HG03521 (cell line): Measurements from ENCODE around the gene ARL4A.
"Not testable (repeated sequence)": the region's sequence is repeated elsewhere in the genome, so short reads cannot be mapped to it uniquely, and the experiment has no call there.

Source experiments
- ATAC-seq: cut with Tn5 transposase; IDR thresholded peaks from one replicate; pipeline ENCODE4 v1.9.1; 2021; ENCODE audit warnings: mild to moderate bottlenecking, moderate library complexity; ENCODE audit not compliant: unreplicated experiment

The ARL4A gene

DNA sequence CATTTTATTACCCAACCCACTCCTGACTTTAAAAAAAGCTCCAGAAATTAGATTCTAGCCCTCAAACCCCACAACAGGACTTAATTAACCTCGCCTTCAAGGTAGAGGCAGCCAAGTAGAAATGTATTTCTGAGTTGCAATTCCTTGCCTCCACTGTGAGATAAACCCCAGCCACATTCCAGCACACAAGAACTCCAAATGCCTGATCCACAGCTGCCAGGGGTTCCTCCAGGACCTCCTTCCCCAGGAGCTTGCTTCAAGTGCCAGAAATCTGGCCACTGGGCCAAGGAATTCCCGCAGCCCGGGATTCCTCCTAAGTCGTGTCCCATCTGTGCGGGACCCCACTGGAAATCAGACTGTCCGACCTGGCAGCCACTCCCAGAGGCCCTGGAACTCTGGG is 25.9 kb upstream of the ARL4A start:
- no peak for ATAC-seq

DNA sequence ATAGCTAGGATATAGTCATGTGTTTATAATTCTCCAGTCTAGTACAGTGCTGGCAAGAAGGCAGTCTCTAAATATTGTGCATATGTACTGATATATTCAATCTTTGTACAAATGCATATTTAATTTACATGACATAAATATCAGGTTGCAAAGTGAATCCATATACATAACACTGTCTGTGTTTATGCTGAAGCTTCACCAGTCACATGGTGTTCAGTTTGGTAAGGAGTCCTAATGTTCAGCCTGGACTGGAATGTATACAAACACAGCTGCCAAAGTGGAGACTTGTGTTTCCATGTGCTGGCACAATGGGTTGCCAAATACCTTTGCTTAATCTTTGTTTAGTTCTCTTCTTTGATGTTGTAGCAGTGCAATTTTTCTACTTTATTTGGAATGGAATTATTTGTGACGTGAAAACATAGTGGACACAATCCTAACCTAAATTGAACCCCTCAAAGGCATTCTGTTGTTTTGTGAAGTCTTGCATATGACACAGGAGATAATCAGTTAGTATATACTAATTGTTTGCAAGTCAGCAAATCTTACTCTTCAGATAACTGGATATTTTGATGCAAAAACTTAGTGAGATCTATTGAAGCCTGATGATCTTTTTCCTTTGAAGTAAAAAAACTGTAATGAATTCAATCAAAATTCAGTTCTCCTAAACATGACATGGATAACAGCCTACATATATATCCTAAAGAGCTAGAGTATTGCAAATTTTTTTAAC is 17.3 kb upstream of the ARL4A start:
- ATAC-seq = no peak

DNA sequence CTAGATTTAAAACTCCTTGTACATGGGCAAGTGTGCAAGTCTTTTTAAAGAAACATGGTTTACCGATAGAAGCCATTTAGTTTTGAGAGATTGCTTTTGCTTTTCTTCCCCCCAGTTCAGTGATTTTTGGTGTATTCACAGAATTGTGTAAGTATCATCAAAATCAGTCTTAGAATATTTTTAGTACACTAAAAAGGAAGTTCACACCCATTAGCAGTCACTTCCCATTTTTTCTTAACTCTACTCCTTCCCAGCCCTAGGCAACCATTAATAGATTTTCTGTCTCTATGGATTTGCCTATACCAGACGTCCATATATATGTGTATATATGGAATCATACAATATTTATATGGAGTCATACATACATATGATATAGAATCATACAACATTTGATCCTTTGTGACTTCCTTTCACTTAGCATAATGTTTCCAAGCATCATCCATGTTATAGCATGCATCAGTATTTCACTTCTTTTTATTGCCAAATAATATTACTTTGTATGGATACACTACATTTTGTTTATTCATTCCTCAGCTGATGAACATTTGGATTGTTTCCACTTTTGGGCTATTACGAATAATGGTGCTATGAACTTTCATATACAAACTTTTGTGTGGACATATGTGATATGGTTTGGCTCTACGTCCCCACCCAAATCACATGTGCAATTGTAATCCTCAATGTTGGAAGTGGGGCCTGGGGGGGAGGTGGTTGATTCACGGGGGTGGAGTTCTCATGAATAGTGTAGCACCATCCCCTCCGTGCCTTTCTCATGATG is 16.5 kb upstream of the ARL4A start:
- no peak for ATAC-seq

DNA sequence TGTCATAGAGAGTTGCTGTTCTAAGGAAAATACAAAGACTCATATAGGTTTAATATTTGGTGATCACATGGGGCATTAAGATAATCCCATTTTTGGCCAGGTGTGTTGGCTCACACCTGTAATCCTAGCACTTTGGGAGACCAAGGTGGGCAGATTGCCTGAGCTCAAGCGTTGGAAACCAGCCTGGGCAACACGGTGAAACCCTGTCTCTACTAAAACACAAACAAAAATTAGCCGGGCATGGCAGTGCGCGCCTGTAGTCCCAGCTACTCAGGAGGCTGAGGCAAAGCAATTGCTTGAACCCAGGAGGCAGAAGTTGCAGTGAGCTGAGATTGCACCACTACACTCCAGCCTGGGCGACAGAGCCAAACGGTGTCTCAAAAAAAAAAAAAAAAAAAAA is 14.0 kb upstream of the ARL4A start:
- not testable (repeated sequence) for ATAC-seq

DNA sequence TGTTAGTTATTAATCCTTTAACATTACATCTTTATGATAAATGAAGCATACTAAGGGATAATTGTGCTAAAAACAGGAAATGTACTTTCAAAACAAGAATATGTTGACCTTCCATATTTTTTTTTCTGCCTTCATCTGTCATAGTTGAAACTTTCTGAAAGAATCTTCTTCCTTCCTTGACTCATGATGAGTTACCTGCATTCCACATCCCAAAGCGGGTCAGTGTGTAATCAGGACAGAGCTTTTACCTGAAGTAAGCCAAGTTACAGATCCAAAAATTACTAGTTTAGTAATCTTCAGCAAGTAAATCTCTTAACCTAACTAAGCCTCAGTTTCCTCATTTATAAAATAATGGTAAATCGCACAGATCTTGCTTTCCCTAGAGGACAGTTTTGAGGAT is 13.4 kb upstream of the ARL4A start:
- ATAC-seq = no peak

GRCh38 chr7:12674861-12675260 is 12.6 kb upstream of the ARL4A start:
- ATAC-seq = no peak

- no peak for ATAC-seq
Observed at GRCh38 chr7:12683678-12684585, 3.5 kb upstream of the ARL4A start.

- ATAC-seq = no peak
Observed at GRCh38 chr7:12684733-12685132, 2.7 kb upstream of the ARL4A start.

GRCh38 chr7:12685550-12685949 is 1.9 kb upstream of the ARL4A start:
- ATAC-seq = no peak

DNA sequence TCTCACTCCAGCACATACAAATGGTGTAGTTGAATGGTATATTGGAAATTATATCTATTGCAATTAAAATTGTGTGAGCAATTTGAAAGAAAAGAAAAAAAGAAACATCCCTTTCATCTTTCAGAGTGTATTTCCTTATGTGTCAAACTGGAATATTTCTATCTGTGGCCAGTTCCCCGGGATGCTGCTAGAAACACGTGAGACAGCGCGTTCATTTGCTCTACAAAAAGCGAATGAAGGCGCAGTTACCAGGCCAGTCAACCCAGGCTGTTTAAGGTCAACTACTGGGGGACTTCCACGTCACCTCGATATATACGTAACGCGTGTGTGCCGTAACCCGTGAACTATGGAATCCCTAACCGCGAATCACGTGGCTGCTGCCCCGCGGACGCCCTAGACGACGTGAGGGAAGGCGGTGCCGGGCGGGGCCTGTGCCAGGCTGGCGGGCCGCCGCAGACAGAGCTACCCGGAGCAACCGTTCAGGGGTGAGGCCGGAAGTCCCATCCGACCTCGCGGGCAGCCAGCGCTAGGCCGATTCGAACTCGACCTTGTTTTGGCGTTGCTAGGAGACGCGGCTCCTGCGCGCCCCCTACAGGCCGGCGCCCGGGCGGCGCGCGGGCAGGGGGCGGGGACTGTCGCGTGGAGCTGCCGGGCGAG is 1.1 kb upstream of the ARL4A start:
- peak; percentile 73 for ATAC-seq

- ATAC-seq = no peak
Observed at GRCh38 chr7:12687718-12688171, 312 bp downstream of the ARL4A start.

- not testable (repeated sequence) for ATAC-seq
Observed at GRCh38 chr7:12688485-12689170, 1.2 kb downstream of the ARL4A start.

DNA sequence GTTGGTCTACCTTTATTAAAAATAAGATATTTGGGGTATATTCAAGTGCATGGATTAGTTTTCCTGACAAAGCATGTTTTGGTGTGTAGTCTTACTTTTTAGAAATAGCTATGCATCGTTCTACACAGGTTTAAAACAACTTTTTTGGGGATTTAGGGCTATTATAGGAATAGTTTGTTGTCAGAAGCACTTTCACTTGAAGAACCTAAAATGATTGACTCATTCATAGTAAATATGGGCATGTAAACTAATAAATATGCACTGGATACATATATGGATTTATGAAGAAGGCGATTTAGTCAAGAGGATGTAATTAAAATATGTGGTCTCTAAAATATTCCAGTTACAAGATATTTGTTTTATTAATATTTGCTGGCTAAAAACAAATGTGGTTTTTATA is 2.0 kb downstream of the ARL4A start:
- no peak for ATAC-seq

DNA sequence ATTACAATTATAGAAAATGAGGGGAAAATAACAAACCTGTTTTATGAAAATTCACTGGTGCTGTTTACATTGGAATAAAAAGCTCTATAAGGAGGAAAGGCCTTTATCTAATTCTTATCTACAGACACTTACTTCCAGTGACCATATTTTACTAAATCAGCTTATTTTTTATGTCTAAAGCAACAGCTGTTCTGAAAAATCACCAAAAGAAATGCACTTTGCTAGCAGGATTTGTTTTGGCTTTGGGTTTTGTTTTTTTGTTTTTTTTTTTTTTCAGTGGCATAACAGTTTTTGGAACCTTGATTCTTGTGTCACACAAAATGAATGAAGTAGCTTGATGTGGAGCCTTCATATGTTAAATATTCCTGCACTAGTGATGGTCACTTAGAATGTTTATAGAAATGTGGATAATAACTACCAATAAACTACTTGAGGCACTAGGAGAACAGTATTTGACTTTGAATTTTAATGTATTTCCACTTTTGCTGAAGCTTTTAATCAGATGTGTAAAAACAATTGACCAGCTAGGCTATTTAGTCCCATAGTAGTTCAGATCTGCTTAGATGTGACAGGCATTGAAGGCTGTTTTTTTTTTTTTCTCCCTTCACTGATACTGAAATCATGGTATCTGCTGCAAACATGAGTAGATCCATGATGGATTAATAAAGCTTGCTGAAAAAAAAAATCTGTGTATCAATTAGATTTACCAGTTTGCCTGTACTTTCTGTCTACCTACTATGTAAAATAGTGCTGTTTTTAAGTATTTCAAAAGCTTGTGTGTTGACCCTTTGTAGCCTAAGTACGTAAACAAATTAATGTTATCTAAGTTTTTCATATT is 2.8 kb downstream of the ARL4A start:
- ATAC-seq = no peak

- ATAC-seq = not testable (repeated sequence)
Observed at GRCh38 chr7:12691388-12691787, 4.0 kb downstream of the ARL4A start.

DNA sequence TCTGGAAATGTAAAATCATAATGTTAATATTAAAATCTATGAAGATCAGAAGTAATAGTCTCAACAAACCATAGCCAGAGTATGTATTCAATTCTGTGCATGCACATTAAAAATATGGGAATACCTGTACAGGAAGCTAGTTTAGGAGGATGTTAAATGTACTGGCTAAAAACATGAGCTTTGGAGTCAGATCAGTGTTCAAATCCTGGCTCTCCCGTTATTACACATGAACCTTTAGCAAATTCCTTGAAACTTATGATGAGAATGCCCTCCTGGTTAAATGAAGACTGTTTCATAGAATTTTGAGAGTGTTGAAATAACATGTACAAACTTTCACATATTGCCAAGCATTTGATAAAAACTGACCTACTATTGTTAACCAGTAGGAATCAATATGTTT is 4.6 kb downstream of the ARL4A start:
- ATAC-seq = no peak

DNA sequence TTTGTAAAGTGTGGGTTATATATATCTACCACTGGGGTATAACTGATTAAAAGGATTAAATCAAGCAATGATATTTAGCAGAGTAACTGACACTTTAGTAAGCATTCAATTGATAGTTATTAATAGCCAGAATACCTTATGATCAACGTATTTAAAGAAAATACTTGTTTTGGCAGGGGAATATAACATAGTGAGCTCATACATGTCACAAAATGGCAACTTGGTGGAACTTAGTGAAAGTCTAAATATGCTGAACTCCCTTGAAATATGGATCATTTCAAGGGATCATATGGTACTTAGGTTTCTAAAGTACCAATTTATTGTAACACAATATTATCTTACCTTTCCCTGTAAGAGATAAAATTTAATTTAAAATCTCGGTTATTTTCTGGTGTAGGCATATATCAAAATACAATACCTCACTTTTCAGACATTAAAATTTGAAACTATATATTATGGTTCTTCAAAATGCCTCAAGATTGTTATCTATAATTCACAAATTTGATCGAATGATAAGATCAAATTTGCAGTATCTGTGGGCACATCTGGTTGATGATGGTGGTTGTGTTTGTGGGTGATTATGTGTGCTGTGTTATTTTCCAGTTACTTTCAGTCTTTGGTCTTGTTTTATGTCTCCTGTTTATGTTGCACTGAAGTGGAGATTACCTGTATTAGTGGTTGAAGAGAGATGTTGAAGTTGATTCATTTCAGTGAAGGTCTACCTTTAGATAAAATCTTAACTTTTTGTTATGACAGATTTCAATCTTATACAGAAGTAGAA is 5.2 kb downstream of the ARL4A start:
- ATAC-seq = no peak

DNA sequence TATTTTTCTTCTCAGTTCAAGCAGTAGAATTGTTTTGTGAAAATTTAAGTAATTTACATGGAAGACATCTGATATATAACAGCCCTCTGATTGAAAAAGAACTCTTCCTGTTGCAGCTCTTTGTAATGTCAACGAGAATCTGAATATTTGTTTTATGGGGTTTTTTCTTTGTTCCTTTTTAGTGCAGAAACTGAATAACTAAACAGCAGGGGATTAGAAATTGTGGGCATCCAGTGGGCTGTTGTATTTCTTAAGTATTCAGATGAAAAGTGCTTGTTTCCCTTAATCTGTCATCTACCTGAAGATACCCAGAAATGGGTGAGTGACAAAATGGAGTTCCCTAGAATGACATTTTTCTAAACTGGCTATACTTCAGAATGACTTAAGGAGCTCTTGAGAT is 7.4 kb downstream of the ARL4A start:
- no peak for ATAC-seq

DNA sequence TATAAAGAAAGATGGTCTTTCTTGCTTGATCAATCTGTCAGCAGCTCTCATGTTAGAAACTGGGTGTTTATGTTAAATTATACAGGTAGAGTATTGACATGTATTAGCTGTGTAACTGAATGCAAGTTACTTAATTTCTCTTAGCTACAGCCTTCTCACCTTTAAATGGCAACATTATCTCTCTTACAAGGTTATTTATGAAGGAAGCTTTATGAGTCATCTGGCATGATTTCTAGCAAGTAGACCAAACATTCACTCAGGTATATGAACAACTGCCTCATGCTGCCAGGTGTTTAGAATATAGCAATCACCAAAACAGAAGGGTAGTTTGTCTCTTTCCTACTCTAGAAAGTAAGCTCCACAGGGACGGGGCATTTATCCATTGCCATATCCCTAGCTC is 8.5 kb downstream of the ARL4A start:
- no peak for ATAC-seq
